SHP77 (cell line): ENCODE measurements around the gene FAM136A.
"Not testable (repeated sequence)": the region's sequence is repeated elsewhere in the genome, so short reads cannot be mapped to it uniquely, and the experiment has no call there.

ENCODE experiments used
- DNase-seq, 2 experiments: peaks; one replicate each; lab custom pipeline; 2025; lab: John Stamatoyannopoulos, UW

FAM136A gene

DNA sequence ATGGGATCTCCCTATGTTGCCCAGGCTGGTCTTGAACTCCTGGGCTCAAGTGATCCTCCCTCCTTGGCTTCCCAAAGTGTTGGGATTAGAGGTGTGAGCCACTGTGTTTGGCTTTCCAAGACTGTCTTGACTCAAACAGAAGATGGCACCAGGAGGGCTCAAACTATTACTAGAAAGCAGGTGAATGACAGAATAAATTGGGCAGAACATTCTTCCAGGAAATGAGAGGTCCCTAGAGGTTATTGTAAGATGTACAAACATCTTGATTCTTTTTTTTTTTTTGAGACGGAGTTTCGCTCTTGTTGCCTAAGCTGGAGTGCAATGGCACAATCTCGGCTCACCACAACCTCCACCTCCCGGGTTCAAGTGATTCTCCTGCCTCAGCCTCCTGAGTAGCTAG lies 4.0 kb downstream of the FAM136A start:
- not testable (repeated sequence) for DNase-seq

DNA sequence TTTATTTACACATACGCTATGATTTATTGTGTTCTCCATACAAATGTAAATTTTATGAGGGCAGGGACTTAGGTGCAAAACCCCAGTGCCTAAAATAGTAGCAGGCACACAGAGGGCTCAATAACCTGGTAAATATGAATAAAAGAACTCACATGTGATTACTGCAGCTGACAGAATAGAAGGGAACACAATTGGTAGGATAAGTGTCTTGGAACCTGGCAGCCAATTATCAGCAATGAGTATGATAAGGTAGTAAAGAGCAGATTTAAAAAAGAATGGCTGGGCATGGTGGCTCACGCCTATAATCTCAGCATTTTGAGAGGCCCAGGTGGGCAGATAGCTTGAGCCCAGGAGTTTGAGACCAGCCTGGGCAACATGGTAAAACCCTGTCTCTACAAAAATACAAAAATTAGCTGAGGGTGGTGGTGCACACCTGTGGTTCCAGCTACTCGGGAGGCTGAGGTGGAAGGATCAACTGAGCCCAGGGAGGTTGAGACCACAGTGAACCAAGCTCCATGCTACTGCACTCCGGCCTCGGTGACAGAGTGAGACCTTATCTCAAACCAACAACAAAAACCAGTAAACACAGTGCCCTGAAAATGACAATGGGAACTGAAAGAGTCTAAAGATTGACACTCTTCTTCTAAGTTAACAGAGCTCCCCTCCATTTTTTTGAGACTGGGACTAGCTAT lies 18.2 kb downstream of the FAM136A start:
- no peak for DNase-seq

DNA sequence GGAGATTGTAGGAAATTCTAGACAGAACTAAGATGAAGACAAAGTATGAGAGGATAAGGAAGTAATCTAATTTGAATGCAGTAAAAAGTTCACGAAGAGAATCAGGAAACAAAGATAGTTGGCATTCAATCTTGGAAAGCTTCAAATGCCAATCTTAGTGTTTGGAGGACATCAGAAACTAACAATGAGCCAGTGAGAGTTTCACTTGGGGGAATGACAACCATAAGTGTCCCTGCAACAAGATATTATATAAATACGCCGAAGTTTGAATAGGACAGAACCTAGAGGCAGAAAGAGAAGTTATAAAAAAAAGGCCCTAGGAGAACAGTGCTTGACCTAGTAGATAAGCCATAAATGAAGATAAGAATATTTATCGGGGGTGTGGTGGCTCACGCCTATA lies 19.4 kb downstream of the FAM136A start:
- DNase-seq, result no peak

DNA sequence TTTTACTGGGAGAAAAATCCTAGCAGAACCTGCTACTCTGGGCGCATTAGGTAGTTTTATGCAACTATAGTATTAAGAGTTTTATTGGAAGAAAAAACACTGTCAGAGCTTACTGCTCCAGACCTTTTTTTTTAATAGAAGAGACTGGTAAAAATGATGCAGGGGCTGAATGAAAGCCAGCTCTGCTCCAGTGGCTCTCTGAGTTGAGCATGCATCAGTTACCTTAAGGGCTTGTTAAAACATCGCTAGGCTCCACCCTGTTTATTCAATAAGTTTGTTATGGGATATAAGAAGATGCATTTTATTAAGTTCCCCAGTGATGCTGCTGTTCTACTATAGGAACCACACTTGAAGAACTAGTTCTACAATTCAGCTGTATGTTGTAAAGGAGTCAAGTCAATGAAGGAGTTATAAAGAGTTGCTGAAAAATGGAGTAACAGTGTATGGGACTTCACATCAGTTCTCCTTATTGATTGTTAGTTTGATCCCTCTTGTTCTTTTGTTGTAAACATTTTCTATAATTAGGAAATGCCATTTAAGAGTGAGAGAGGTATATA lies 21.5 kb downstream of the FAM136A start:
- no peak for DNase-seq

DNA sequence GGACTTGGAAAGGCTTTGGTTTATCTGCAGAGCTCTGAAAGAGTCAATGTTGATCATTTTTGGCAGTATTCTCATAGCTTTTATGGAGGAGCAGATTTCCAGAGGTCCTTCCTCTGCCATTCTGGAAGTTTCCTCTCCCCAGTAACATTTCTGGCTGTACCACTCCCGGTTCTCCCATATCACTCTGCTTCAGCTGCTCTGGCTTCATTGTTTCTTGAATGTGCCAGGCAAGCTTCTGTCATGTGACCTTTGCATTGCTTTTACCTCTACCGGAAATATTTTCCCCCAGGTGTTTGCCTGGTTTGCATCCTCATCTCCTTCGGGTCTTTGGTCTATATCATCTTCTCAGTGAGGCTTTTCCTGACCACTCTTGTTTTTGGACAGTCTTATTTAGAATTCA lies 31.5 kb downstream of the FAM136A start:
- DNase-seq, result no peak

DNA sequence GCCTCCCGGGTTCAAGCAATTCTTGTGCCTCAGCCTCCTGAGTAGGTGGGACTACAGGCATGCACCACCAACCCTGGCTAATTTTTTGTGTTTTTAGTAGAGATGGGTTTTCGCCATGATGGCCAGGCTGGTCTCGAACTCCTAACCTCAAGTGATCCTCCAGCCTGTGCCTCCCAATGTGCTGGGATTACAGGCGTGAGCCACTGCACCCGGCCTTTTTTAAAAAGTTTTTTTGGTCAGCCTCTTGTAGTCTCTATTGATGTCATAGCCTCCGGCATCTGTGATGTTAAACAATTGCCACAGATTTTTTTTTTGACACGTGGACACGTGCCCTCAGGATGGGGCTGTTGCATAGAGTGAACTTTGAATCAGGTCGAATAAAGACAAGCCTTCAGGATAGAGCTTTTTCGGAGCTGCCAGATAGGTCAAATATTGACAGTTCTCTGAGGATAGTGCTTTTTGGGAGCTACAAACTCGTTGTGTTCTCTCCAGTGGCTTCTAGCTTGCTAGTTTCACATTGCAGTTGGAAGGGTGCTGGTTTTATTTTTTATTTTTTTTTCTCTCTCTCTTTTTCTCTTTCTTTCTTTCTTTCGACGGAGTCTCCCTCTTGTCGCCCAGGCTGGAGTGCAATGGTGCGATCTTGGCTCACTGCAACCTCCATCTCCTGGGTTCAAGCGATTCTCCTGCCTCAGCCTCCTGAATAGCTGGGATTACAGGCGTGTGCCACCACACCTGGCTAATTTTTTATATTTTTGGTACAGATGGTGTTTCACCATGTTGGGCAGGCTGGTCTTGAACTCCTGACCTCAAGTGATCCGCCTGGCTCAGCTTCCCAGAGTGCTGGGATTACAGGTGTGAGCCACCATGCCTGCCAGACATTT lies 32.2 kb downstream of the FAM136A start:
- DNase-seq, result not testable (repeated sequence)

DNA sequence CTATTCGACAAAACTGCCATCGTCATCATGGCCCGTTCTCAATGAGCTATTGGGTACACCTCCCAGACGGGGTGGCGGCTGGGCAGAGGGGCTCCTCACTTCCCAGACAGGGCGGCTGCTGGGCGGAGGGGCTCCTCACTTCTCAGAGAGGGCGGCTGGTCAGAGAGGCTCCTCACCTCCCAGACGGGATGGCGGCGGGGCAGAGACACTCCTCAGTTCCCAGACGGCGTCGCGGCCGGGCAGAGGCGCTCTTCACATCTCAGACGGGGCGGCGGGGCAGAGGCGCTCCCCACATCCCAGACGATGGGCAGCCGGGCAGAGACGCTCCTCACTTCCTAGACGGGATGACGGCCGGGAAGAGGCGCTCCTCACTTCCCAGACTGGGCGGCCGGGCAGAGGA lies 34.9 kb downstream of the FAM136A start:
- DNase-seq, result not testable (repeated sequence)

DNA sequence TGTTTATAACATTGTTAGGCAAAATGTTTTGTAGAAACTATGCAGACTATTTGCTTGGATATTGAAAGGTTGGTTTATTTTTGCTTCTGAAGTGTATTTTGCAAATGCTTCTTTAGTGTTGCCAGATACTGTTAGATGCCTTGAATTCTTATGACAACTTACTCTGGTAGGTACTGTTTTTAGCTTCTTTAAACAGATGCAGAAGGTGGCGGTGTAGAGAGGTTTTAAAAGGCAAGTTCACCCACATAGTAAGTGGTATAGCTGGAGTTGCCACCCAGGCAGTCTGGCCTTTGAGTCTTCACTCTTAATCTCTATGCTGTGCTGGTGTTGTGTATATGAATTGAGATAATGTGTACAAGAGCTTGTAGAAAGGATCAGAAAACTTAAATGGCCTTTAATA lies 40.4 kb downstream of the FAM136A start:
- no peak for DNase-seq

DNA sequence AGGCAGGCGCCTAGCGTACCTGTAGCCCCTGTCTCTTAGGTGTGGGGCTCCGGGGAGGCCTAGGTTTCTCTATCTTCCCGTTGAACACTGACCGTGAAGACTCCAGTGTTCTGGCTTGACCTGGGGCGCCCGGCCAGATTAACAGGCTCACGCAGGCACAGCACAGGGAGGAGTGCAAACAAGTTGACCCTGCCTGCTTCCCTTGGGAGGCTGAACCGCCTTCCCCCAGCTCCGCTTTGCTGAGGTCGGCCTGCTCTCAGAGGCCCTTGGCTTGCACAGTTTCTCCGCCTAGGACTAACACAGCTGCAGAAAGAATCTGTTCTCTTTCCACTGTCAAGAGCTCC lies 43.4 kb downstream of the FAM136A start:
- peak in 1 of 2 experiments; percentile 33 for DNase-seq

DNA sequence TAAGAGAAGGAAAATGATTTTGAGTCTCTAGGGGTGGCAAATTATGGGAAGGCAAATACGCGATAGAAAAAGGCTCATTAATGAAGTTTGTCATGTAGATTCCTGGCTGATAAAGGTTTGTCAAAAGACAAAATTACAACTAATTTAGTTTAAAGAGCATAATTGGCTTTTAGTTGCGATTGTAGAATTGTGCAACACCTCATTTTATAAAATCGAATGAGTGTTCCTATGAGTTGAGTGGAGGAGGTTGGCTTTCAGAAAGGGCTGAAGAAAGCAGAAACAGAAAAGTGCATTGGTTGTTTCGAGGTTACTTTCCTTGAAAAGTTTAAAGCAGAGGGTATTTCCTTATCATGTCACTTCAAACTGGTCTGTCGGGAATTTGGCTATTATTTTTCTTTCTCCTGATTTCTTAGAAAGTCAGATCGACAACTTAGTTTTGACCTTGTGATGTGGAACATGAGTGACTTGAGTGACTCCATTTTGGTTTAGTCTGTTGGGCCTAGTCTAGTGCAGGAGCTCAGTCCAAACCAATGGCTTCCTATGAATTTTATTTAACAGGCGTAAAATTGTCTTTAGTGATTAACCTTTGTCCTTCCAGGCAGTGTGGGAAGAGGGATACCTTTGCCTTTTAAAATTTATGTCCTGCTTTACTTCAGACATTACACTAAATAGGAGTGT lies 46.1 kb downstream of the FAM136A start:
- no peak for DNase-seq

DNA sequence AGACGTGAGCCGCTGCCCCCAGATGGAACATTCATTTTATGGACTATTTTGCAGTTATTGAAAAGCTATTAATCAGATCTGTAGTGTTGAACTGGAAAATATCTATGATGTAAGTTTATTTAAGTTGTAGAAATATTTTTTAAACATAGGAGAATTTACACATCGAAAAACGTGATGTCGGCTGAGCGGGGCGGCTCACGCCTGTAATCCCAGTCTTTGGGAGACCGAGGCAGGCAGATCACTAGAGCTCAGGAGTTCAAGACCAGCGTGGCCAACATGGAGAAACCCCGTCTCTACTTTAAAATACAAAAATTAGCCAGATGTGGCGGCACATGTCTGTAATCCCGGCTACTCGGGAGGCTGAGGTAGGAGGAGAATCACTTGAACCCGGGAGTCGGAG lies 51.4 kb downstream of the FAM136A start:
- no peak for DNase-seq

DNA sequence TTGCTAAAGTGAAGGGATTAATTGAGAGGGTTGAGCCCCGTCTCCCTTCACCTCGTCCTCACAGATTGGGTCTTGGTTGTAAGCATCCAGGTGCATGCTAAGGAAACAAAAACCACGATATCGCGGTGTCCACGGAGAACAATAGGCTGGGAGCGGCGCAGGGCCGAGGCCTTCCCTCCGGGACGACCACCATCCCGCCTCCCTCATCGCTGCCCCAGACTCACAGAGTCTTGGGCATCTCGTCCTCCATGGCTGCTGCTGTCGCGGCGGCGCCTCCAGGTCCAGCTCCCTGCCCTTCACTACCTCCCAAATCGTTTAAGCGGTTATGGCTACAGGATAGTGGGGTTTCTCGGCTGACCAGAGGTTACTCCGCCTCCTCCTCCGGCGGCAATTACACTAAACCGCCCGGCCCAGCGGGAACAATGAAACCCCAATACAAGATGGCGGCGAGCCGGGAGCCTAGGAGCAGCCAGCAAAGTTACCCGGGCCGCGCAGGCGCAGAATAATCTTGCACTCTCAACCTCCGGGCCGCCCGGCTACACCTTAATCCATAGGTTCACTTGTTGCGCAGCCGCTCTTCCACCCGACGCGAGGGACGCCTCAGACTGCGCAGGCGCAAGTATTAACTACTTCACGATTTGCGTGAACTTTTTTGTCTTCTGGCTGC lies 53.6 kb downstream of the FAM136A start, which contains the start of gene TIA1:
TIA1 (minus strand) TSS at position 448 of the 667 bp plus-strand sequence; CDS start at position 250, 198 bp downstream.
- peak; percentile 97 to 98 for DNase-seq

DNA sequence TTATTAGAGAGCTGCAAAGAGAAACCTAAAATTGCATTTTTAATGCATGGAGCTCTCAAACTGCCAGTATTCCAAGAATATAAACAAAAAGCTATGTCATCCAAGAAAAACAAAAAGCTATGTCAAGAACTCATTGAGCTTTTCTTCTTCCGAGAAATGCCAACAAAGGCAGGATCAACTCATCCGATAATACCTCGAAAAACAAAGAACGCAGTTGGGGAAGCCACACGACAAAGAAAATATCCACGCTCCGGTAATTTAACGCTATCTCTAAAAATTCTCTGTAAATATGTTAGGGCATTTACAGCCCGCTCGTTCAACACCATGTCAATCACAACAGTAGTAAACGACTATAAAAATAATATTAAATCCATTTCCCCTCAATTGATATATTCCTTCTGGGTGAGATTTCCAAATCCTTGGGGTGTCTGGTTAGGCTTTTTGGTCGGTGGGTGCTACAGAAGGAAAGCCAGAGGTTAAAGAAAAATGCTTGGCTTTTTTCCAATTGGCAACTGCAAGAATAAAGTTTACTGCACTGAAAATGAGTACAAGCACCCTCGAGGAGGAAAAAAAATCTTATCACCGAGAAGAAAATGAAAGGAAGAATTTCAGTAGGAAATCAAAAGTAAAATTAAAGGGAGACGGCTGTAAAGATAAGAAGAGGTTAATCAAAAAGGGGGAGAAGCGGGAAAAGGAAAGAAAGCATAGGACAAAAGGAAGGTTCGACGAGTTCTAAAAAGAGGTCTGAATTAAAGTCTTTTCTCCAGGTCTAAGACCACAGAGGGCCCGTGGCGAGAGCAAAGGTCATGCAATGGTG lies 54.3 kb downstream of the FAM136A start:
- DNase-seq, result no peak
